ENCODE data around the gene ABHD5. TPM values are rescaled to one million over a fixed set of nuclear protein-coding genes. Genes with fewer than 3 reads are reported as not detected.
"Not testable (repeated sequence)": the region's sequence is repeated elsewhere in the genome, so short reads cannot be mapped to it uniquely, and the experiment has no call there.

ABHD5 gene
- total RNA-seq, 1 donor from 2014 or later, result 41.5 TPM

DNA sequence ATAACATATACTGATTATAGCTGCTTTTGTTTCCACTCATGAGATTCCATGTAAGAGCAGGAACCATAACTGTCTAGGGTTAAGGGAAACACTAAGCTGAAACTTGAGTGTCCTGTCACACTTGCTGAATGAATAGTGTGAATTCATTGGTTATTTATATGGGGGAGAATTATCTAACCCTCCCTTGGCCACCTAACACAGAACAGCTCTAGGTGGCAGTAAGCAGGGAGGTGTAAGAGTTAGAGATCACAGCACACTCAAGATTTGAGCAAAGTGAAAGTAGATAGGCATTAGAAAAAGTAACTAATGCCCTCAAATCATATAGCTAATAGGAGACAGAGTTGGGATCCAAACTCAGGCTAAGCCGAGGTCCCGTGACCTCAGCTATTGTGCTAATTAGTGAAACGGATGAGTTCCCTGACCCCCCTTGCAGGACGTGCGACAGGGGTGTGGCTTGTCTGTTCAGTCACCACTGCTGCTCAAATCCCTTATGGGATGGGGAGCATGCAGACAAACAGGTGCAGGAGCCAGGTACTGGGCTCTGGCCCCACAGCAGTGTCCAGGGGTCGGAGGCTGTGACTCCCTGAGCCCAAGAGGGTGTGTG, 41.3 kb upstream of the ABHD5 start:
- DNase-seq, result peak; percentile 32
- Histone ChIP-seq H3K4me3 (peak overlapping the region; percentile 8), H3K36me3 (no peaks in the 10 kb centered on the region), H3K27ac (no peak overlapping the region), H3K9me3 (no peaks in the 10 kb centered on the region), H3K27me3 (no peaks in the 10 kb centered on the region), H3K4me1 (no peaks in the 10 kb centered on the region)
- TF ChIP-seq, protein P1, sequence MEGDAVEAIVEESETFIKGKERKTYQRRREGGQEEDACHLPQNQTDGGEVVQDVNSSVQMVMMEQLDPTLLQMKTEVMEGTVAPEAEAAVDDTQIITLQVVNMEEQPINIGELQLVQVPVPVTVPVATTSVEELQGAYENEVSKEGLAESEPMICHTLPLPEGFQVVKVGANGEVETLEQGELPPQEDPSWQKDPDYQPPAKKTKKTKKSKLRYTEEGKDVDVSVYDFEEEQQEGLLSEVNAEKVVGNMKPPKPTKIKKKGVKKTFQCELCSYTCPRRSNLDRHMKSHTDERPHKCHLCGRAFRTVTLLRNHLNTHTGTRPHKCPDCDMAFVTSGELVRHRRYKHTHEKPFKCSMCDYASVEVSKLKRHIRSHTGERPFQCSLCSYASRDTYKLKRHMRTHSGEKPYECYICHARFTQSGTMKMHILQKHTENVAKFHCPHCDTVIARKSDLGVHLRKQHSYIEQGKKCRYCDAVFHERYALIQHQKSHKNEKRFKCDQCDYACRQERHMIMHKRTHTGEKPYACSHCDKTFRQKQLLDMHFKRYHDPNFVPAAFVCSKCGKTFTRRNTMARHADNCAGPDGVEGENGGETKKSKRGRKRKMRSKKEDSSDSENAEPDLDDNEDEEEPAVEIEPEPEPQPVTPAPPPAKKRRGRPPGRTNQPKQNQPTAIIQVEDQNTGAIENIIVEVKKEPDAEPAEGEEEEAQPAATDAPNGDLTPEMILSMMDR (IDR thresholded peaks at IDR 0.05), result no peak
- peak; percentile 16 for ATAC-seq
- intact Hi-C loops (cut with DNase I), result no loop called here

DNA sequence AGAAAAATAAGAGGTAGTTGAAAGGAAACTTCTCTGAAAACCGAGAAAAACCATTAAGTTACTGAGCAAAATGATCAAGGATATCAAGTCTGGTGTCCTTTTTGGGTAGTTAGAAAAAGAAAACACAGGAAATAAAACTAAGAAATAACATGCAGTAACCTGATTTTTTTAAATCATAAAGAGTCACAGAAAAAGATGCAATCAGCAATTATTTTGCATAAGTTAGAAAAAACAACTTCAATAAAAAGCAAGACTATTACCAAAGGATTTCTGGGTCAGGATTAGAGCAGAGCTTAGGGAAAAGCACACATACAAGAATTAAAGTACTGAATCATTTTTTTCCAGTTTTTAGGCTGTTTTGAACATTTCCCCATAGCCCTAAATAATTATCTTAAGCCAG, 40.4 kb upstream of the ABHD5 start:
- ATAC-seq (no peak), DNase-seq (no peak)
- H3K9me3 ChIP-seq, result no peaks in the 10 kb centered on the region
- H3K27me3 ChIP-seq, result no peaks in the 10 kb centered on the region
- H3K4me1 ChIP-seq, result no peaks in the 10 kb centered on the region
- H3K4me3 ChIP-seq, result no peak overlapping the region
- no peaks in the 10 kb centered on the region for H3K36me3 ChIP-seq
- TF ChIP-seq, protein P1 (IDR thresholded peaks at IDR 0.05), result no peak
- intact Hi-C loops (cut with DNase I), result no loop called here
- H3K27ac ChIP-seq, result no peak overlapping the region

DNA sequence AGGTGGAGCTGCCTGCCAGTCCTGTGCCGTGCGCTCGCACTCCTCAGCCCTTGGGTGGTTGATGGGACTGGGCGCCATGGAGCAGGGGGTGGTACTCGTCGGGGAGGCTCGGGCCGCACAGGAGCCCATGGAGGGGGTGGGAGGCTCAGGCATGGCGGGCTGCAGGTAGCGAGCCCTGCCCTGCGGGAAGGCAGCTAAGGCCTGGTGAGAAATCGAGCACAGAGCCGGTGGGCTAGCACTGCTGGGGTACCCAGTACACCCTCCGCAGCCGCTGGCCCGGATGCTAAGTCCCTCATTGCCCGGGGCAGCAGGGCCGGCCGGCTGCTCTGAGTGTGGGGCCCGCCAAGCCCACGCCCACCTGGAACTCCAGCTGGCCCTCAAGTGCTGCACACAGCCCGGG, 34.3 kb upstream of the ABHD5 start:
- H3K27me3 ChIP-seq; H3K27ac ChIP-seq; ATAC-seq; intact Hi-C loops (cut with DNase I); H3K9me3 ChIP-seq; H3K4me3 ChIP-seq; H3K36me3 ChIP-seq; H3K4me1 ChIP-seq: not testable (repeated sequence)
- peak; percentile 47 for DNase-seq

DNA sequence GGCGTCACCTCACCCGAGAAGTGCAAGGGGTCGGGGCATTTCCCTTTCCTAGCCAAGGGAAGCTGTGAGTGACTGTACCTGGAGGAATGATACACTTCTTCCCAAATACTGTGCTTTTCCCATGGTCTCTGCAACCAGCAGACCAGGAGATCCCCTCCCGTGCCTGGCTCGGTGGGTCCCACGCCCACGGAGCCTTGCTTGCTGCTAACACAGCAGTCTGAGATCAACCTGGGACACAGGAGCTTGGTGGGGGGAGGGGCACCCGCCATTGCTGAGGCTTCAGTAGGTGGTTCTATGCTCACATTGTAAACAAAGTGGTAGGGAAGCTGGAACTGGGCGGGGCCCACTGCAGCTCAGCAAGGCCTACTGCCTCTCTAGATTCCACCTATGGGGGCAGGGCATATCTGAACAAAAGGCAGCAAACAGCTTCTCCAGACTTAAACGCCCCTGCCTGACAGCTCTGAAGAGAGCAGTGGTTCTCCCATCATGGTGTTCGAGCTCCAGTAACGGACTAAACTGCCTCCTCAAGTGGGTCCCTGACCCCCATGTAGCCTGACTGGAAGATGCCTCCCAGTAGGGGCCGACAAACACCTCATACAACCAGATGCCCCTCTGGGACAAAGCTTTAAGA, 31.4 kb upstream of the ABHD5 start:
- no peaks in the 10 kb centered on the region for H3K4me1 ChIP-seq
- DNase-seq, result no peak
- no peaks in the 10 kb centered on the region for H3K9me3 ChIP-seq
- H3K27me3 ChIP-seq, result no peaks in the 10 kb centered on the region
- no peak overlapping the region for H3K4me3 ChIP-seq
- no peak for ATAC-seq
- H3K36me3 ChIP-seq, result no peaks in the 10 kb centered on the region
- H3K27ac ChIP-seq, result no peak overlapping the region
- TF ChIP-seq, protein P1 (IDR thresholded peaks at IDR 0.05), result no peak
- intact Hi-C loops (cut with DNase I), result no loop called here

DNA sequence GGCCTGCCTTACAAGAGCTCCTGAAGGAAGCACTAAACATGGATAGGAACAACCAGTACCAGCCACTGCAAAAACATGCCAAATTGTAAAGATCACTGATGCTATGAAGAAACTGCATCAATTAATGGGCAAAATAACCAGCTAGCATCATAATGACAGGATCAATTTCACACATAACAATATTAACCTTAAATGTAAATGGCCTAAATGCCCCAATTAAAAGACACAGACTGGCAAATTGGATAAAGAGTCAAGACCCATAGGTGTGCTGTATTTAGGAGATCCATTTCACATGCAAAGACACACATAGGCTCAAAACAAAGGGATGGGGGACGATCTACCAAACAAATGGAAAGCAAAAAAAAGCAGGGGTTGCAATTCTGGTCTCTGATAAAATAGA, 29.4 kb upstream of the ABHD5 start:
- H3K4me1 ChIP-seq; intact Hi-C loops (cut with DNase I); H3K27ac ChIP-seq; H3K36me3 ChIP-seq; ATAC-seq; H3K27me3 ChIP-seq; H3K4me3 ChIP-seq; DNase-seq; H3K9me3 ChIP-seq: not testable (repeated sequence)

DNA sequence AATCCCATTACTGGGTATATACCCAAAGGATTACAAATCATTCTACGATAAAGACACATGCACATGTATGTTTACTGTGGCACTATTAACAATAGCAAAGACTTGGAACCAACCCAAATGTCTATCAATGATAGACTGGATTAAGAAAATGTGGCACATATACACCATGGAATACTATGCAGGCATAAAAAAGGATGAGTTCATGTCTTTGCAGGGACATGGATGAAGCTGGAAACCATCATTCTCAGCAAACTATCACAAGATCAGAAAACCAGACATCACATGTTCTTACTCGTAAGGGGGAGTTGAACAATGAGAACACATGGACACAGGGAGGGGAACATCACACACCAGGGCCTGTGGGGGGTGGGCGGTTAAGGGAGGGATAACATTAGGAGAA, 25.7 kb upstream of the ABHD5 start:
- H3K4me1 ChIP-seq; H3K9me3 ChIP-seq; H3K36me3 ChIP-seq; DNase-seq; H3K27ac ChIP-seq; intact Hi-C loops (cut with DNase I); H3K4me3 ChIP-seq; ATAC-seq; H3K27me3 ChIP-seq: not testable (repeated sequence)

DNA sequence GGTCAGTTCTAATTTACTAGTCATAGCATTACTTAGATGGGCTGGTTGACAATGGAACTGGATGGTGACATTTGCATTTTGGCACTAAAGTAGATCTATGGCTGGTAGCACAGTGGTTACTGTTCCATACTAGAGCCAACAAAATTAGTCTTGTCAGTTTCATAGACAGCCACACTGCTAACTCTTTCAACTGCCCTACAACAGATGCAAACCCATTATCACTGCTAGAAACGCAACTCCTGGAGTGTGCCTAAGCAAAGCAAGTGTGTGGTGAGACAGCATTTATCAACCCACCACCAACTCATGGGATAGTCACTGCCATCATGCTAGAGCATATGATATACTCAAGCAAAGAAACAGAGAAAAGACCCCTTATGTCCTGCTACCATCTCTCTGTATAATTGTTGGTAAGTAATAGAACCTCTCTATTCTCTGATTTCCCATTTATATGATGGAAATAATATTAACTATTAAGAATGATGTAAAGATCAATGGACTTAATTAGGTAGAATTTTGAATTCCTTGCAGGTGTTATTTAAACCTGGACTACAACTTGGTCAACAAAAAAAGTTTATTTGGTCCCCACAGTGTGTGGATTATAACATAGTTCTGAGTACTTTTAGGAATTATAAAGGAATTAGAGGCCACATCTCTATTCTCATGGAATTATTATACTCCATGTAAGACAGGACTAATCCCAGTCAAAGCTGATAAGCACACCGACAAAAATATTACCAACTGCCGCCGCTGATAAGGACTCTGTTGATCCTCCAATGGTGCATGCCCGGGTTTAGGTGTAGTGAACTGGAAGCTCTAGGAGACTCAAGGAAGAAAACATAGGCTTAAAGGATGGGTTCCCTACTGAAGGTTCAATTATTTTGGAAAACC, 19.9 kb upstream of the ABHD5 start:
- Histone ChIP-seq H3K9me3 (no peaks in the 10 kb centered on the region), H3K27me3 (no peaks in the 10 kb centered on the region), H3K4me1 (no peaks in the 10 kb centered on the region), H3K27ac (no peak overlapping the region), H3K36me3 (no peaks in the 10 kb centered on the region), H3K4me3 (no peak overlapping the region)
- intact Hi-C loops (cut with DNase I), result no loop called here
- ATAC-seq, result no peak
- TF ChIP-seq, protein P1 (IDR thresholded peaks at IDR 0.05), result no peak
- DNase-seq, result no peak

Data from upper lobe of right lung (tissue), 1 donor.